Neural progenitor cell (in vitro differentiated cells): Measurements from ENCODE around the gene SYNJ2. TPM values are rescaled to one million over a fixed set of nuclear protein-coding genes. Genes with fewer than 3 reads are reported as not detected.

Source experiments
- DNase-seq: peaks from one replicate; pipeline ENCODE4 v3.0.0-alpha.2; 2016; ENCODE audit warnings: low spot score
- H2AFZ ChIP-seq: fragments of 200-600 bp; sonication (generic); replicated peaks from 2 replicates; pipeline ENCODE4 v1.6.1; 2016; ENCODE audit warnings: antibody characterized with exemption
- H3F3A ChIP-seq: fragments of 200-600 bp; sonication (generic); 2 replicates; pipeline ENCODE4 v1.6.1; 2016; ENCODE audit warnings: antibody characterized with exemption, low read depth
- H3K27ac ChIP-seq: fragments of 200-600 bp; sonication (generic); 2 replicates; pipeline ENCODE4 v1.5.1; 2016; ENCODE audit warnings: mild to moderate bottlenecking
- H3K27me3 ChIP-seq: fragments of 200-600 bp; sonication (generic); 2 replicates; pipeline ENCODE4 v1.6.1; 2016; ENCODE audit warnings: mild to moderate bottlenecking, moderate library complexity
- H3K36me3 ChIP-seq: fragments of 200-600 bp; sonication (generic); 2 replicates; pipeline ENCODE4 v1.5.1; 2016
- H3K4me1 ChIP-seq: fragments of 200-600 bp; sonication (generic); 2 replicates; pipeline ENCODE4 v1.6.1; 2016; ENCODE audit warnings: mixed run types
- H3K4me2 ChIP-seq: fragments of 200-600 bp; sonication (generic); 2 replicates; pipeline ENCODE4 v1.6.1; 2016
- H3K4me3 ChIP-seq: fragments of 200-600 bp; sonication (generic); 2 replicates; pipeline ENCODE4 v1.5.1; 2016
- H3K79me2 ChIP-seq: fragments of 200-600 bp; sonication (generic); 2 replicates; pipeline ENCODE4 v1.6.1; 2016; ENCODE audit warnings: low read depth
- H3K9ac ChIP-seq: fragments of 200-600 bp; sonication (generic); 2 replicates; pipeline ENCODE4 v1.6.1; 2016
- H3K9me3 ChIP-seq: fragments of 200-600 bp; sonication (generic); 2 replicates; pipeline ENCODE4 v1.5.1; 2016; ENCODE audit warnings: low read depth
- H4K20me1 ChIP-seq: fragments of 200-600 bp; sonication (generic); 2 replicates; pipeline ENCODE4 v1.6.1; 2016; ENCODE audit warnings: low read depth
- H3K27ac Mint-ChIP-seq: 3 replicates; pipeline ENCODE4 v1.8.0; 2021; ENCODE audit warnings: mixed read lengths
- H3K27me3 Mint-ChIP-seq: 2 replicates; pipeline ENCODE4 v1.8.0; 2022; ENCODE audit warnings: low read depth, mild to moderate bottlenecking, inconsistent platforms, moderate library complexity, mixed read lengths; ENCODE audit not compliant: insufficient read depth
- H3K36me3 Mint-ChIP-seq: 3 replicates; pipeline ENCODE4 v1.8.0; 2021; ENCODE audit warnings: mixed read lengths
- H3K4me1 Mint-ChIP-seq: 3 replicates; pipeline ENCODE4 v1.8.0; 2021; ENCODE audit warnings: mixed read lengths
- H3K4me3 Mint-ChIP-seq: 3 replicates; pipeline ENCODE4 v1.8.0; 2021; ENCODE audit warnings: mild to moderate bottlenecking, moderate library complexity, mixed read lengths
- H3K9me3 Mint-ChIP-seq: 3 replicates; pipeline ENCODE4 v1.8.0; 2020; ENCODE audit warnings: mixed read lengths
- EZH2 ChIP-seq: fragments of 200-600 bp; sonication (generic); IDR thresholded peaks from 2 replicates; pipeline ENCODE4 v1.6.1; 2017; ENCODE audit warnings: antibody characterized with exemption, mild to moderate bottlenecking, moderate library complexity
- EZH2phosphoT487 ChIP-seq: fragments of 200-600 bp; sonication (generic); IDR thresholded peaks from 2 replicates; pipeline ENCODE4 v1.6.1; 2017; ENCODE audit warnings: antibody characterized with exemption
- total RNA-seq: library from RNA; depleted of rRNA; stranded (reverse); fragments of >200 nt; gene quantifications from 2 replicates; pipeline ENCODE4 v1.2.3, GENCODE V29; 2015; ENCODE audit warnings: low replicate concordance
- TF ChIP-seq, protein P1 (sequence below): fragments of 200-600 bp; sonication (generic); IDR thresholded peaks from 2 replicates; pipeline ENCODE4 v1.5.1; 2017; ENCODE audit warnings: antibody characterized with exemption, mild to moderate bottlenecking

The SYNJ2 gene
- total RNA-seq, 1 donor from 2014 or later: 4.8 TPM

- Histone ChIP-seq H3K4me2 (no peak overlapping the region), H3K4me1 (peaks cover 6% of the 10 kb centered on the region), H3K79me2 (no peaks in the 10 kb centered on the region), H4K20me1 (no peaks in the 10 kb centered on the region), H3F3A (peaks cover 5% of the 10 kb centered on the region), H3K27ac (no peak overlapping the region), H3K4me3 (no peak overlapping the region), H3K9me3 (no peaks in the 10 kb centered on the region), H2AFZ (no peak overlapping the region), H3K36me3 (no peaks in the 10 kb centered on the region), H3K27me3 (no peaks in the 10 kb centered on the region), H3K9ac (no peak overlapping the region)
- Mint-ChIP-seq H3K4me3 (no peak overlapping the region), H3K4me1 (peaks cover 12% of the 10 kb centered on the region), H3K9me3 (no peaks in the 10 kb centered on the region), H3K36me3 (no peaks in the 10 kb centered on the region), H3K27me3 (no peaks in the 10 kb centered on the region), H3K27ac (no peak overlapping the region)
- DNase-seq: no peak
- TF ChIP-seq, protein P1, sequence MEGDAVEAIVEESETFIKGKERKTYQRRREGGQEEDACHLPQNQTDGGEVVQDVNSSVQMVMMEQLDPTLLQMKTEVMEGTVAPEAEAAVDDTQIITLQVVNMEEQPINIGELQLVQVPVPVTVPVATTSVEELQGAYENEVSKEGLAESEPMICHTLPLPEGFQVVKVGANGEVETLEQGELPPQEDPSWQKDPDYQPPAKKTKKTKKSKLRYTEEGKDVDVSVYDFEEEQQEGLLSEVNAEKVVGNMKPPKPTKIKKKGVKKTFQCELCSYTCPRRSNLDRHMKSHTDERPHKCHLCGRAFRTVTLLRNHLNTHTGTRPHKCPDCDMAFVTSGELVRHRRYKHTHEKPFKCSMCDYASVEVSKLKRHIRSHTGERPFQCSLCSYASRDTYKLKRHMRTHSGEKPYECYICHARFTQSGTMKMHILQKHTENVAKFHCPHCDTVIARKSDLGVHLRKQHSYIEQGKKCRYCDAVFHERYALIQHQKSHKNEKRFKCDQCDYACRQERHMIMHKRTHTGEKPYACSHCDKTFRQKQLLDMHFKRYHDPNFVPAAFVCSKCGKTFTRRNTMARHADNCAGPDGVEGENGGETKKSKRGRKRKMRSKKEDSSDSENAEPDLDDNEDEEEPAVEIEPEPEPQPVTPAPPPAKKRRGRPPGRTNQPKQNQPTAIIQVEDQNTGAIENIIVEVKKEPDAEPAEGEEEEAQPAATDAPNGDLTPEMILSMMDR: no peak
- TF ChIP-seq EZH2 (no peak), EZH2phosphoT487 (no peak)
Measured at GRCh38 chr6:157990321-157991066, 8.8 kb downstream of the SYNJ2 start.

GRCh38 chr6:157991067-157991432 is 9.4 kb downstream of the SYNJ2 start:
- H3K27me3 Mint-ChIP-seq: no peaks in the 10 kb centered on the region
- Histone ChIP-seq H3K4me3 (no peak overlapping the region), H3K9me3 (no peaks in the 10 kb centered on the region), H3K4me1 (peaks cover 2% of the 10 kb centered on the region), H2AFZ (no peak overlapping the region), H3K27me3 (no peaks in the 10 kb centered on the region), H3F3A (peaks cover 5% of the 10 kb centered on the region), H3K79me2 (no peaks in the 10 kb centered on the region), H3K9ac (no peak overlapping the region), H4K20me1 (no peaks in the 10 kb centered on the region), H3K36me3 (no peaks in the 10 kb centered on the region), H3K4me2 (no peak overlapping the region), H3K27ac (no peak overlapping the region)
- TF ChIP-seq EZH2: no peak
- no peak for TF ChIP-seq EZH2phosphoT487
- TF ChIP-seq, protein P1: no peak
- peaks cover 8% of the 10 kb centered on the region for H3K4me1 Mint-ChIP-seq
- H3K36me3 Mint-ChIP-seq: no peaks in the 10 kb centered on the region
- H3K27ac Mint-ChIP-seq: no peak overlapping the region
- DNase-seq: no peak
- no peak overlapping the region for H3K4me3 Mint-ChIP-seq
- H3K9me3 Mint-ChIP-seq: no peaks in the 10 kb centered on the region

DNA sequence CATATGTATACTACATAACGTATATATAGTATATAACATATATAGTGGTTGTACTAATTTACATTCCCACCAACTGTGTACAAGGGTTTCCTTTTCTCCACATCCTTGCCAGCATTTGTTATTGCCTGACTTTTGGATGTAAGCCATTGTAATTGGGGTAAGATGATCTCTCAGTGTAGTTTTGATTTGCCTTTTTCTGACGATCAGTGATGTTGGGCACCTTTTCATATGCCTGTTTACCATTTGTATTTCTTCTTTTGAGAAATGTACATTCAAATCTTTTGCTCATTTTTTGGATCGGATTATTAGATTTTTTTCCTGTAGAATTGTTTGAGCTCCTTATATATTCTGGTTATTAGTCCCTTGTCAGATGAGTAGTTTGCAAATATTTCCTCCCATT is 11.4 kb downstream of the SYNJ2 start:
- Histone ChIP-seq H3K27me3 (no peaks in the 10 kb centered on the region), H3K79me2 (no peaks in the 10 kb centered on the region), H3K4me2 (no peak overlapping the region), H3F3A (peaks cover 5% of the 10 kb centered on the region), H3K36me3 (no peaks in the 10 kb centered on the region), H2AFZ (no peak overlapping the region), H3K9ac (no peak overlapping the region), H3K27ac (no peak overlapping the region), H3K4me3 (no peak overlapping the region), H4K20me1 (no peaks in the 10 kb centered on the region), H3K9me3 (no peaks in the 10 kb centered on the region), H3K4me1 (peaks cover 5% of the 10 kb centered on the region)
- no peaks in the 10 kb centered on the region for H3K36me3 Mint-ChIP-seq
- TF ChIP-seq EZH2phosphoT487 (no peak), EZH2 (no peak)
- TF ChIP-seq, protein P1: no peak
- H3K9me3 Mint-ChIP-seq: no peaks in the 10 kb centered on the region
- H3K4me3 Mint-ChIP-seq: no peak overlapping the region
- no peak for DNase-seq
- H3K27ac Mint-ChIP-seq: no peak overlapping the region
- no peaks in the 10 kb centered on the region for H3K27me3 Mint-ChIP-seq
- peaks cover 15% of the 10 kb centered on the region for H3K4me1 Mint-ChIP-seq
